Nephron (organoid): ENCODE data around the gene TSKU.

Source experiments
- H3K27ac Mint-ChIP-seq, 3 experiments: 2 replicates each; pipeline ENCODE4 v1.8.0; 2020; ENCODE audit warnings: mixed read lengths in 3 of 3, mild to moderate bottlenecking in 2 of 3, moderate library complexity in 1 of 3
- H3K27me3 Mint-ChIP-seq: 2 replicates; pipeline ENCODE4 v1.8.0; 2021; ENCODE audit warnings: low read depth, mild to moderate bottlenecking, moderate library complexity, mixed read lengths
- H3K36me3 Mint-ChIP-seq: 2 replicates; pipeline ENCODE4 v1.8.0; 2020; ENCODE audit warnings: low read depth, mixed read lengths
- H3K4me1 Mint-ChIP-seq: 2 replicates; pipeline ENCODE4 v1.8.0; 2020; ENCODE audit warnings: mixed read lengths
- H3K4me3 Mint-ChIP-seq, 3 experiments: 2 replicates each; pipeline ENCODE4 v1.8.0; 2020; ENCODE audit warnings: mild to moderate bottlenecking in 3 of 3, mixed read lengths in 3 of 3, moderate library complexity in 2 of 3
- H3K9me3 Mint-ChIP-seq: 2 replicates; pipeline ENCODE4 v1.8.0; 2020; ENCODE audit warnings: mixed read lengths
- CTCF ChIP-seq, 3 experiments: fragments of 200-600 bp; sonication (generic); IDR thresholded peaks; one replicate each; pipeline ENCODE4 v1.5.0; 2021; ENCODE audit warnings: antibody characterized with exemption in 3 of 3; ENCODE audit not compliant: unreplicated experiment in 3 of 3

Gene TSKU

GRCh38 chr11:76770642-76771445, 12.3 kb upstream of the TSKU start:
- TF ChIP-seq CTCF (IDR thresholded peaks at IDR 0.05; ENCODE audit: unreplicated experiment in 3 of 3), result no peak
- Mint-ChIP-seq H3K27me3 (peaks cover 9% of the 10 kb centered on the region), H3K4me3 (peak overlapping the region in 2 of 3 experiments; percentile 41 to 61), H3K4me1 (peaks cover 69% of the 10 kb centered on the region), H3K36me3 (no peaks in the 10 kb centered on the region), H3K27ac (peak overlapping the region; percentile 82 to 96 (median 94)), H3K9me3 (no peaks in the 10 kb centered on the region)

- H3K36me3 Mint-ChIP-seq, result peaks cover 2% of the 10 kb centered on the region
- peak overlapping the region in 1 of 3 experiments; percentile 42 for H3K4me3 Mint-ChIP-seq
- no peak for TF ChIP-seq CTCF (IDR thresholded peaks at IDR 0.05; ENCODE audit: unreplicated experiment in 3 of 3)
- peaks cover 9% of the 10 kb centered on the region for H3K27me3 Mint-ChIP-seq
- peaks cover 64% of the 10 kb centered on the region for H3K4me1 Mint-ChIP-seq
- H3K9me3 Mint-ChIP-seq, result peaks cover 3% of the 10 kb centered on the region
- peak overlapping the region; percentile 82 to 96 (median 94) for H3K27ac Mint-ChIP-seq
These were observed 11.6 kb upstream of the TSKU start for GRCh38 chr11:76771446-76772099.

- Mint-ChIP-seq H3K4me1 (peaks cover 58% of the 10 kb centered on the region), H3K27ac (peak overlapping the region; percentile 70 to 96 (median 82)), H3K27me3 (peaks cover 9% of the 10 kb centered on the region), H3K4me3 (peak overlapping the region in 1 of 3 experiments; percentile 42), H3K36me3 (peaks cover 9% of the 10 kb centered on the region), H3K9me3 (peaks cover 10% of the 10 kb centered on the region)
- TF ChIP-seq CTCF (IDR thresholded peaks at IDR 0.05; ENCODE audit: unreplicated experiment in 3 of 3), result no peak
These were observed 10.9 kb upstream of the TSKU start for GRCh38 chr11:76772100-76772782.

- peak overlapping the region in 1 of 3 experiments; percentile 96 for H3K27ac Mint-ChIP-seq
- no peak for TF ChIP-seq CTCF (IDR thresholded peaks at IDR 0.05; ENCODE audit: unreplicated experiment in 3 of 3)
- H3K4me1 Mint-ChIP-seq, result peaks cover 52% of the 10 kb centered on the region
- H3K27me3 Mint-ChIP-seq, result peaks cover 9% of the 10 kb centered on the region
- peaks cover 12% of the 10 kb centered on the region for H3K36me3 Mint-ChIP-seq
- H3K9me3 Mint-ChIP-seq, result peaks cover 14% of the 10 kb centered on the region
- H3K4me3 Mint-ChIP-seq, result no peak overlapping the region
These were observed 10.4 kb upstream of the TSKU start for GRCh38 chr11:76772783-76773106.

- Mint-ChIP-seq H3K9me3 (peaks cover 16% of the 10 kb centered on the region), H3K4me3 (no peak overlapping the region), H3K27ac (no peak overlapping the region), H3K27me3 (peaks cover 9% of the 10 kb centered on the region), H3K36me3 (peaks cover 21% of the 10 kb centered on the region), H3K4me1 (peaks cover 49% of the 10 kb centered on the region)
- no peak for TF ChIP-seq CTCF (IDR thresholded peaks at IDR 0.05; ENCODE audit: unreplicated experiment in 3 of 3)
These were observed 9.2 kb upstream of the TSKU start for GRCh38 chr11:76773921-76774361.
